Activated CD4-positive, alpha-beta T cell treated with anti-CD3 and anti-CD28 coated beads, Interleukin-2, Interleukin-6, amounts not matched to agents 100 ng/mL and 50 ng/mL, durations not matched to agents 16 hours and 8 hours (primary cell): ENCODE results near the gene LRP10.

ENCODE experiments used
- DNase-seq: peaks from one replicate; pipeline ENCODE4 v3.0.0-alpha.2; 2020

Gene LRP10

GRCh38 chr14:22923746-22924145, 52.2 kb downstream of the LRP10 start:
- no peak for DNase-seq

DNA sequence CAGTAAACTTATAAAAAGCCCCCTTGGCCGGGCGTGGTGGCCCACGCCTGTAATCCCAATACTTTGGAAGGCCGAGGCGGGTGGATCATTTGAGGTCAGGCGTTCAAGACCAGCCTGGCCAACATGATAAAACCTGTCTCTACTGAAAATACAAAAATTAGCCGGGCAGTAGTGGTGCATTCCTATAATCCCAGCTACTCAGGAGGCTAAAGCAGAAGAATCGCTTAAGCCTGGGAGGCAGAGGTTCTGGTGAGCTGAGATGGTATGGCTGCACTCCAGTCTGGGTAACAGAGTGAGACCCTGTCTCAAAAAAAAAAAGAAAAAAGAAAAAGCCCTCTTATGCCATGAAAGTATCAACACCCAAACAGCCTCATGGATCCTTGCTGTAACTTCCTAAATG, 54.0 kb downstream of the LRP10 start:
- no peak for DNase-seq

DNA sequence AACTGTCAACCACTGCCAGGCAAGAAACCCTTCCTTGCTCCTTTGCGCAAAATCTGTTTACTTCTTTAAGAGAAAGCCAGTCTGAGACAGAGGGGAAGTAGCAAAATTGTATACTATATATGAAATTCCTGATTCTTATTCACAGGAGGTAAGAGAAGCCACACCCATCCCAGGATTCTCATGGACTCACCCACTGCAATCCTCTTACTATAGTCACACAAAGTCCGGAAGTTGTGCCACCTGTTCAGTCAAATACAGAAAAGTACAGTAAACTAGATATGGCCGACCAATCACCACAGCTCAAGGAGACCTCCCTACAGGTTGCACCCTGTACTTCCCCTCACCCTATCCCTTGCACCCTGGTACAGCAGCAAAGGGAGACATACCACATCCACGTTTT, 54.8 kb downstream of the LRP10 start:
- no peak for DNase-seq

- peak; percentile 20 for DNase-seq
Measured at GRCh38 chr14:22928237-22929103, 56.9 kb downstream of the LRP10 start.

DNA sequence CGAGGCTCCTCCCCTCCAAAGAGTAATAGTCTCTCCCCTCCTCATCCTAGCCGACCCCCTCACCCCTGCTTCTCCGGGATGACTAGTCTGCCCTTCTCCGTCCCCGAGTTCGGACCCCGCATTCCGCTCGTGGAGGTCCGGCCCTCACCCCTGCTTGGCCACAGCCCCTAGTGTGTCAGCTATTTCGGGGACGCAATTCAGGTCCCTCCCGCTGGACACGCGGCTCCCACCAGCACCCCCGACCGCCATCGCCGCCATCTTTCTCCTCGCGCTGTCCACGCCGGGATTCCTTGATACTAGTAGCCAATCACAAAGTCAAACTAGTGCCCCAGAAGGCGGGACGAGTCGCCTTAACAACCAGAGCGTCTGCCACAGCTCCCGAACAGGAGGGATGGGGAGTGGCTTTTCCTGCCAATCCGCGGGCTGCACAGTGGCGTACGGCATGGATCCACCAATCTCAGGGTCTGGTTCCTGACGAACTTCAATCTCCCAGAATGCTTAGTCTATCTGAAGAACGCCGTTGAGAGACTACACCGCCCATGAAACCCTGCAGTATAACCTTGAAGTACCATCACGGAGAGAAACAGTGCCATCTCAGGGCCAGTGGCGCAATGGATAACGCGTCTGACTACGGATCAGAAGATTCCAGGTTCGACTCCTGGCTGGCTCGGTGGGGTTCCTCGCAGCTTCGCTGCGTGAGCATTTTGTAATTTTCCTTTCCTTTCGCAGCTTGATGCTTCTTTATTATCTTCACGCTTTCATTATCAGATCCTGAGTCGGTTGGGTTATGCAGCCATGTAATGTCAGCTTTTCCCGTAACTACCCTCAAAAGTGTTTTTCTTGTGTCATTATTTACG, 57.8 kb downstream of the LRP10 start, which contains the start of gene PRMT5:
Gene PRMT5 (minus strand): TSS at position 273 of the 857 bp plus-strand sequence. CDS start 15 bp downstream, at position 258.
- peak; percentile 99 for DNase-seq

GRCh38 chr14:22929961-22930364, 58.4 kb downstream of the LRP10 start:
- no peak for DNase-seq
